IMR-90 (cell line): Measurements from ENCODE around the gene TYSND1. TPM values are rescaled to one million over a fixed set of nuclear protein-coding genes. Genes with fewer than 3 reads are reported as not detected.

ENCODE experiments used
- ATAC-seq: fragments of 200-7000 bp; cut with Tn5 transposase; 2 replicates; pipeline ENCODE4 v1.9.1; 2020; ENCODE audit warnings: low read depth, mild to moderate bottlenecking, moderate library complexity
- BruUV-seq: library from RNA; stranded (reverse); fragments of 400-500 nt; replicated peaks from 2 replicates; lab custom pipeline; 2021; lab: Mats Ljungman, UMichigan
- CTCF ChIA-PET: fragments of 300-600 bp; formaldehyde crosslinking; extraction: SDS; loops from one replicate; lab custom pipeline; 2021; ENCODE audit warnings: antibody characterized with exemption; lab: Yijun Ruan, JAX
- POLR2A ChIA-PET: fragments of 300-600 bp; sonication (Branson Sonifier 250); formaldehyde crosslinking; loops from one replicate; lab custom pipeline; 2022; ENCODE audit warnings: antibody characterized with exemption; ENCODE audit not compliant: unreplicated experiment; lab: Charles Lee
- DNase-seq: peaks from one replicate; pipeline ENCODE4 v3.0.0; 2013
- H2AFZ ChIP-seq: replicated peaks from 2 replicates; pipeline ENCODE3; 2013; ENCODE audit warnings: low read length, mild to moderate bottlenecking; ENCODE audit not compliant: poor library complexity
- H2AK5ac ChIP-seq: 2 replicates; pipeline ENCODE4 v1.6.1; 2013; ENCODE audit warnings: low read depth, low read length, inconsistent platforms
- H2AK9ac ChIP-seq: replicated peaks from 2 replicates; pipeline ENCODE3; 2013; ENCODE audit warnings: mild to moderate bottlenecking, low read depth, low read length, moderate library complexity; ENCODE audit not compliant: poor library complexity
- H2BK120ac ChIP-seq: 2 replicates; pipeline ENCODE4 v1.6.1; 2013; ENCODE audit warnings: low read depth, low read length, inconsistent platforms
- H2BK15ac ChIP-seq: 3 replicates; pipeline ENCODE4 v1.6.1; 2013; ENCODE audit warnings: low read depth, low read length, inconsistent platforms
- H2BK20ac ChIP-seq: 2 replicates; pipeline ENCODE4 v1.6.1; 2013; ENCODE audit warnings: low read depth, mild to moderate bottlenecking, inconsistent platforms, low read length, moderate library complexity
- H2BK5ac ChIP-seq: 2 replicates; pipeline ENCODE4 v1.6.1; 2013; ENCODE audit warnings: mild to moderate bottlenecking, low read depth, low read length, inconsistent platforms; ENCODE audit not compliant: poor library complexity, severe bottlenecking
- H3K14ac ChIP-seq: replicated peaks from 2 replicates; pipeline ENCODE4 v1.6.1; 2013; ENCODE audit warnings: low read depth, low read length, inconsistent platforms
- H3K18ac ChIP-seq: 2 replicates; pipeline ENCODE4 v1.6.1; 2013; ENCODE audit warnings: low read depth, low read length, control low read depth
- H3K23ac ChIP-seq: 2 replicates; pipeline ENCODE4 v1.6.1; 2013; ENCODE audit warnings: low read depth, low read length, inconsistent platforms
- H3K27ac ChIP-seq: 2 replicates; pipeline ENCODE4 v1.5.1; 2013; ENCODE audit warnings: mild to moderate bottlenecking, control low read depth, low read length; ENCODE audit not compliant: insufficient read depth
- H3K27me3 ChIP-seq: 2 replicates; pipeline ENCODE4 v1.6.1; 2013; ENCODE audit warnings: low read length; ENCODE audit not compliant: control insufficient read depth, insufficient read depth
- H3K36me3 ChIP-seq: 2 replicates; pipeline ENCODE4 v1.6.1; 2013; ENCODE audit warnings: low read length, mixed read lengths; ENCODE audit not compliant: control insufficient read depth, insufficient read depth
- H3K4ac ChIP-seq: 2 replicates; pipeline ENCODE4 v1.6.1; 2013; ENCODE audit warnings: low read depth, low read length, inconsistent platforms
- H3K4me1 ChIP-seq: 2 replicates; pipeline ENCODE4 v1.6.1; 2013; ENCODE audit warnings: low read length, mixed read lengths; ENCODE audit not compliant: control insufficient read depth, insufficient read depth
- H3K4me2 ChIP-seq: 2 replicates; pipeline ENCODE4 v1.6.1; 2013; ENCODE audit warnings: low read depth, mild to moderate bottlenecking, control low read depth, low read length, moderate library complexity
- H3K4me3 ChIP-seq: 2 replicates; pipeline ENCODE4 v1.5.1; 2013; ENCODE audit warnings: low read depth, mild to moderate bottlenecking, control low read depth, low read length, moderate library complexity; ENCODE audit not compliant: insufficient read depth
- H3K56ac ChIP-seq: 2 replicates; pipeline ENCODE4 v1.6.1; 2013; ENCODE audit warnings: low read length, inconsistent platforms; ENCODE audit not compliant: insufficient read depth; ENCODE audit errors: extremely low read depth
- H3K79me1 ChIP-seq, 2 experiments: 2 replicates each; pipeline ENCODE4 v1.6.1; 2013; ENCODE audit warnings: low read length in 2 of 2, inconsistent platforms in 1 of 2, low read depth in 1 of 2
- H3K9ac ChIP-seq: 2 replicates; pipeline ENCODE4 v1.6.1; 2013; ENCODE audit warnings: low read depth, low read length, control low read depth
- H3K9me1 ChIP-seq: 2 replicates; pipeline ENCODE4 v1.6.1; 2013; ENCODE audit warnings: low read length, inconsistent platforms; ENCODE audit not compliant: insufficient read depth
- H3K9me3 ChIP-seq: 2 replicates; pipeline ENCODE4 v1.6.1; 2013; ENCODE audit warnings: low read length; ENCODE audit not compliant: control insufficient read depth, insufficient read depth
- H4K20me1 ChIP-seq: 2 replicates; pipeline ENCODE4 v1.6.1; 2013; ENCODE audit warnings: low read length, inconsistent platforms; ENCODE audit not compliant: insufficient read depth
- H4K5ac ChIP-seq: 2 replicates; pipeline ENCODE4 v1.6.1; 2013; ENCODE audit warnings: mild to moderate bottlenecking, low read depth, low read length, control low read depth
- H4K8ac ChIP-seq, 2 experiments: 2 replicates each; pipeline ENCODE4 v1.6.1; 2013; ENCODE audit warnings: low read depth in 2 of 2, low read length in 2 of 2, control low read depth in 1 of 2, inconsistent platforms in 1 of 2
- H4K91ac ChIP-seq: 2 replicates; pipeline ENCODE4 v1.6.1; 2013; ENCODE audit warnings: low read depth, low read length, inconsistent platforms; ENCODE audit not compliant: insufficient read depth
- BHLHE40 ChIP-seq: fragments of 150-350 bp; IDR thresholded peaks from 2 replicates; pipeline ENCODE4 v1.6.1; 2016; ENCODE audit warnings: mild to moderate bottlenecking, low read depth, low read length
- CEBPB ChIP-seq: IDR thresholded peaks from 2 replicates; pipeline ENCODE4 v1.6.1; 2012; ENCODE audit warnings: low read depth, low read length, improper control_type of control experiment
- CHD1 ChIP-seq: IDR thresholded peaks from 2 replicates; pipeline ENCODE4 v1.6.1; 2012; ENCODE audit warnings: low read depth, low read length, improper control_type of control experiment
- FOS ChIP-seq: fragments of 150-350 bp; IDR thresholded peaks from 2 replicates; pipeline ENCODE4 v1.6.1; 2016; ENCODE audit warnings: low read depth, low read length
- MAZ ChIP-seq: IDR thresholded peaks from 2 replicates; pipeline ENCODE4 v1.6.1; 2012; ENCODE audit warnings: low read depth, mild to moderate bottlenecking, low read length, improper control_type of control experiment, moderate library complexity, borderline replicate concordance
- MXI1 ChIP-seq: IDR thresholded peaks from 2 replicates; pipeline ENCODE4 v1.6.1; 2012; ENCODE audit warnings: low read depth, mild to moderate bottlenecking, low read length, moderate library complexity, borderline replicate concordance
- NFE2L2 ChIP-seq: fragments of 150-350 bp; IDR thresholded peaks from 2 replicates; pipeline ENCODE4 v1.6.1; 2016; ENCODE audit warnings: low read depth, mild to moderate bottlenecking, low read length
- POLR2A ChIP-seq: IDR thresholded peaks from 2 replicates; pipeline ENCODE4 v1.6.1; 2012; ENCODE audit warnings: mild to moderate bottlenecking, low read depth, low read length
- RAD21 ChIP-seq: IDR thresholded peaks from 2 replicates; pipeline ENCODE4 v1.6.1; 2012; ENCODE audit warnings: low read length, improper control_type of control experiment
- RCOR1 ChIP-seq: IDR thresholded peaks from 2 replicates; pipeline ENCODE4 v1.6.1; 2012; ENCODE audit warnings: mild to moderate bottlenecking, low read length, improper control_type of control experiment; ENCODE audit not compliant: insufficient replicate concordance
- RFX5 ChIP-seq: IDR thresholded peaks from 2 replicates; pipeline ENCODE4 v1.8.0; 2012; ENCODE audit warnings: low read depth, mild to moderate bottlenecking, low read length, moderate library complexity
- SMC3 ChIP-seq: fragments of 150-350 bp; IDR thresholded peaks from 2 replicates; pipeline ENCODE4 v1.6.1; 2016; ENCODE audit warnings: low read depth, mild to moderate bottlenecking, antibody characterized with exemption, low read length, moderate library complexity
- WGBS, 2 experiments: methylation state at CpG; one replicate each; pipeline versions ENCODE4 v1.1.5 to v1.1.7; 2013; ENCODE audit warnings: missing lambda C conversion rate in 2 of 2; ENCODE audit not compliant: insufficient read length in 1 of 2; ENCODE audit errors: extremely low coverage in 2 of 2; 5-methylcytosine and 5-hydroxymethylcytosine counted together
- dilution Hi-C: fragments of 300-500 bp; cut with HindIII; formaldehyde crosslinking; loops from one replicate; pipeline ENCODE4 v1.14.3; 2018; ENCODE audit warnings: low sequenced_read_pairs; ENCODE audit not compliant: unreplicated experiment
- in situ Hi-C: fragments of 300-500 bp; cut with MboI; formaldehyde crosslinking; loops from 3 replicates; pipeline ENCODE4 v1.14.3; 2019; ENCODE audit warnings: low sequenced_read_pairs, inconsistent platforms, mixed read lengths
- intact Hi-C: fragments of 100-400 bp; cut with micrococcal nuclease; formaldehyde crosslinking; loops from 2 replicates; pipeline ENCODE4 v1.10.0; 2022
- polyA plus RNA-seq, 3 experiments: library from polyadenylated mRNA; depleted of rRNA; stranded (reverse); fragments of >200 nt; gene quantifications; 2 replicates each; pipeline ENCODE4 v1.2.3, GENCODE V29; 2012; ENCODE audit warnings: low replicate concordance in 1 of 3
- total RNA-seq: library from RNA; depleted of rRNA; stranded (reverse); fragments of >200 nt; gene quantifications from 2 replicates; pipeline ENCODE4 v1.2.3, GENCODE V29; 2012
- TF ChIP-seq, protein P1 (sequence below): fragments of 150-350 bp; IDR thresholded peaks from 2 replicates; pipeline ENCODE4 v1.6.1; 2017; ENCODE audit warnings: mild to moderate bottlenecking, antibody characterized with exemption, low read length, low read depth
- TF ChIP-seq, protein P2 (sequence below): conservative IDR thresholded peaks from 2 replicates; pipeline ENCODE4 v1.5.1; 2012; ENCODE audit warnings: mild to moderate bottlenecking, low read depth, low read length, improper control_type of control experiment
- TF ChIP-seq, protein P3 (sequence below): fragments of 150-350 bp; IDR thresholded peaks from 2 replicates; pipeline ENCODE4 v1.6.1; 2016; ENCODE audit warnings: low read depth, mild to moderate bottlenecking, low read length, moderate library complexity, borderline replicate concordance

The TYSND1 gene
- total and polyA plus RNA-seq, 2 of the 4 experiments (the other 2 are of a cell fraction): 2.9 to 4.1 TPM

DNA sequence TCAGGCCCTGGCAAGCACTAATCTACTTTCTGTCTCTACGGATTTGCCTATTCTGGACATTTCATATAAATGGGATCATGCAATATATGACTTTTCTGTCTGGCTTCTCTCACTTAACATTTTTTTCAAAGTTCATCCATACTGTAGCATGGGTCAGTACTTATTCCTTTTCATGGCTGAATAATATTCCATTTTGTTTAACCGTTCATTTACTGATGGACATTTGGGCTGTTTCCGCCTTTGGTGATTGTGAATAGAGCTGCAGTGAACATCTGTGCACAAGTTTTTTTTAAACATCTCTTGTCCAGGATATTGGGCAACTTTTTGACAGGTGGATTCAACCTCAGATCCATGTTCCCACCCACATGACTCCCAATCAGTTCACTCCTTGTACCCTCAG lies 44.8 kb downstream of the TYSND1 start:
- H3K56ac ChIP-seq: no peak overlapping the region
- no peak overlapping the region for H2AFZ ChIP-seq
- no peak overlapping the region for H4K8ac ChIP-seq
- dilution Hi-C loops (no loop called here), intact Hi-C loops (no loop called here), in situ Hi-C loops (no loop called here)
- H2AK5ac ChIP-seq: no peak overlapping the region
- no peaks in the 10 kb centered on the region for H3K79me1 ChIP-seq
- TF ChIP-seq, protein P1, sequence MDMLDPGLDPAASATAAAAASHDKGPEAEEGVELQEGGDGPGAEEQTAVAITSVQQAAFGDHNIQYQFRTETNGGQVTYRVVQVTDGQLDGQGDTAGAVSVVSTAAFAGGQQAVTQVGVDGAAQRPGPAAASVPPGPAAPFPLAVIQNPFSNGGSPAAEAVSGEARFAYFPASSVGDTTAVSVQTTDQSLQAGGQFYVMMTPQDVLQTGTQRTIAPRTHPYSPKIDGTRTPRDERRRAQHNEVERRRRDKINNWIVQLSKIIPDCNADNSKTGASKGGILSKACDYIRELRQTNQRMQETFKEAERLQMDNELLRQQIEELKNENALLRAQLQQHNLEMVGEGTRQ: no peak
- TF ChIP-seq RCOR1 (no peak), NFE2L2 (no peak), MAZ (no peak), CHD1 (no peak), CEBPB (no peak), RFX5 (no peak), SMC3 (no peak), MXI1 (no peak), POLR2A (no peak), RAD21 (no peak), FOS (no peak), BHLHE40 (no peak)
- TF ChIP-seq, protein P2, sequence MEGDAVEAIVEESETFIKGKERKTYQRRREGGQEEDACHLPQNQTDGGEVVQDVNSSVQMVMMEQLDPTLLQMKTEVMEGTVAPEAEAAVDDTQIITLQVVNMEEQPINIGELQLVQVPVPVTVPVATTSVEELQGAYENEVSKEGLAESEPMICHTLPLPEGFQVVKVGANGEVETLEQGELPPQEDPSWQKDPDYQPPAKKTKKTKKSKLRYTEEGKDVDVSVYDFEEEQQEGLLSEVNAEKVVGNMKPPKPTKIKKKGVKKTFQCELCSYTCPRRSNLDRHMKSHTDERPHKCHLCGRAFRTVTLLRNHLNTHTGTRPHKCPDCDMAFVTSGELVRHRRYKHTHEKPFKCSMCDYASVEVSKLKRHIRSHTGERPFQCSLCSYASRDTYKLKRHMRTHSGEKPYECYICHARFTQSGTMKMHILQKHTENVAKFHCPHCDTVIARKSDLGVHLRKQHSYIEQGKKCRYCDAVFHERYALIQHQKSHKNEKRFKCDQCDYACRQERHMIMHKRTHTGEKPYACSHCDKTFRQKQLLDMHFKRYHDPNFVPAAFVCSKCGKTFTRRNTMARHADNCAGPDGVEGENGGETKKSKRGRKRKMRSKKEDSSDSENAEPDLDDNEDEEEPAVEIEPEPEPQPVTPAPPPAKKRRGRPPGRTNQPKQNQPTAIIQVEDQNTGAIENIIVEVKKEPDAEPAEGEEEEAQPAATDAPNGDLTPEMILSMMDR: no peak
- TF ChIP-seq, protein P3, sequence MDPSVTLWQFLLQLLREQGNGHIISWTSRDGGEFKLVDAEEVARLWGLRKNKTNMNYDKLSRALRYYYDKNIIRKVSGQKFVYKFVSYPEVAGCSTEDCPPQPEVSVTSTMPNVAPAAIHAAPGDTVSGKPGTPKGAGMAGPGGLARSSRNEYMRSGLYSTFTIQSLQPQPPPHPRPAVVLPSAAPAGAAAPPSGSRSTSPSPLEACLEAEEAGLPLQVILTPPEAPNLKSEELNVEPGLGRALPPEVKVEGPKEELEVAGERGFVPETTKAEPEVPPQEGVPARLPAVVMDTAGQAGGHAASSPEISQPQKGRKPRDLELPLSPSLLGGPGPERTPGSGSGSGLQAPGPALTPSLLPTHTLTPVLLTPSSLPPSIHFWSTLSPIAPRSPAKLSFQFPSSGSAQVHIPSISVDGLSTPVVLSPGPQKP: no peak
- WGBS, 2 experiments: no CpG with 5 or more reads among the region's 3 CpGs
- no peaks in the 10 kb centered on the region for H3K4me1 ChIP-seq
- ChIA-PET CTCF (no interaction called here), POLR2A (no interaction called here)
- no peak for DNase-seq
- H3K36me3 ChIP-seq: peaks cover 18% of the 10 kb centered on the region
- no peak overlapping the region for H3K9ac ChIP-seq
- no peak overlapping the region for H2BK5ac ChIP-seq
- ATAC-seq: no peak
- H2BK20ac ChIP-seq: no peak overlapping the region
- H4K20me1 ChIP-seq: no peaks in the 10 kb centered on the region
- H3K4ac ChIP-seq: no peak overlapping the region
- no peak overlapping the region for H3K23ac ChIP-seq
- no peak overlapping the region for H3K14ac ChIP-seq
- H4K5ac ChIP-seq: no peak overlapping the region
- H3K4me3 ChIP-seq: no peak overlapping the region
- no peak overlapping the region for H2AK9ac ChIP-seq
- no peak overlapping the region for H3K27ac ChIP-seq
- no peak overlapping the region for H3K18ac ChIP-seq
- peaks cover 10% of the 10 kb centered on the region; the same call in 1 of the 2 replicates for H3K9me1 ChIP-seq
- H3K27me3 ChIP-seq: no peaks in the 10 kb centered on the region
- H2BK120ac ChIP-seq: no peak overlapping the region
- no peak overlapping the region for H4K91ac ChIP-seq
- no peaks in the 10 kb centered on the region for H3K9me3 ChIP-seq
- H2BK15ac ChIP-seq: no peak overlapping the region
- BruUV-seq: no TSS peak
- H3K4me2 ChIP-seq: no peak overlapping the region
